D721Med (cell line): ENCODE measurements around the gene LDLRAD4.

Experiments
- DNase-seq: peaks from one replicate; pipeline ENCODE4 v3.0.0; 2011; ENCODE audit warnings: low spot score; ENCODE audit not compliant: insufficient read length
- FAIRE-seq: peaks from 2 replicates; lab custom pipeline; 2011; peaks lifted over from hg19 to GRCh38; lab: Jason Lieb, UNC
- TF ChIP-seq, protein P1 (sequence below): IDR thresholded peaks from 2 replicates; pipeline ENCODE4 v1.5.1; 2012; ENCODE audit warnings: mild to moderate bottlenecking, control low read depth; ENCODE audit not compliant: insufficient read depth; ENCODE audit errors: missing control alignments

Gene LDLRAD4

DNA sequence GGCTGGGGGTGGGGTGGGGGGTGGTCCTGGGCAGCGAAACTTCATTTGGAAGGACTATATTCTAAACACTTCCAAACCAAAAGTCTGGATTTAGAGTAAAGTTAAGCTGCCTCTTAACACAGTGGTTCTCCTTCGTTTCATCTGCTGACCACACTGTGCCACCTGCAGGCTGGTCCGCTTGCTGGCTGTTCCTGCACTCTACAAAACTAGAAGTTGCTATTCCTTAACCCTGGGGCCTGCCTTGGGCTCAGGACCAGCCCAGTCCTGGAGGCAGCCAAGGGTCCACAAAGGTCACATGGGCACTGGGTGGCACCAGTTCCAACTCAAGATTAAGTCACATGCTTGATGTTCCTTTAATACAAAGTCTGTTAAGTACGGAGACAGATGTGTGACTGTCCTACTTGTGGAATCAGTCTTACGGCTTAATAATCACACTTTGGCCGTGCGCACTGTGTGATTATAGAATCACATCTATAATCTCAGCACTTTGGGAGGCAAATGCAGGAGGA lies 312.4 kb downstream of the LDLRAD4 start:
- TF ChIP-seq, protein P1, sequence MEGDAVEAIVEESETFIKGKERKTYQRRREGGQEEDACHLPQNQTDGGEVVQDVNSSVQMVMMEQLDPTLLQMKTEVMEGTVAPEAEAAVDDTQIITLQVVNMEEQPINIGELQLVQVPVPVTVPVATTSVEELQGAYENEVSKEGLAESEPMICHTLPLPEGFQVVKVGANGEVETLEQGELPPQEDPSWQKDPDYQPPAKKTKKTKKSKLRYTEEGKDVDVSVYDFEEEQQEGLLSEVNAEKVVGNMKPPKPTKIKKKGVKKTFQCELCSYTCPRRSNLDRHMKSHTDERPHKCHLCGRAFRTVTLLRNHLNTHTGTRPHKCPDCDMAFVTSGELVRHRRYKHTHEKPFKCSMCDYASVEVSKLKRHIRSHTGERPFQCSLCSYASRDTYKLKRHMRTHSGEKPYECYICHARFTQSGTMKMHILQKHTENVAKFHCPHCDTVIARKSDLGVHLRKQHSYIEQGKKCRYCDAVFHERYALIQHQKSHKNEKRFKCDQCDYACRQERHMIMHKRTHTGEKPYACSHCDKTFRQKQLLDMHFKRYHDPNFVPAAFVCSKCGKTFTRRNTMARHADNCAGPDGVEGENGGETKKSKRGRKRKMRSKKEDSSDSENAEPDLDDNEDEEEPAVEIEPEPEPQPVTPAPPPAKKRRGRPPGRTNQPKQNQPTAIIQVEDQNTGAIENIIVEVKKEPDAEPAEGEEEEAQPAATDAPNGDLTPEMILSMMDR, result peak; percentile 63
- FAIRE-seq (no peak), DNase-seq (no peak)

DNA sequence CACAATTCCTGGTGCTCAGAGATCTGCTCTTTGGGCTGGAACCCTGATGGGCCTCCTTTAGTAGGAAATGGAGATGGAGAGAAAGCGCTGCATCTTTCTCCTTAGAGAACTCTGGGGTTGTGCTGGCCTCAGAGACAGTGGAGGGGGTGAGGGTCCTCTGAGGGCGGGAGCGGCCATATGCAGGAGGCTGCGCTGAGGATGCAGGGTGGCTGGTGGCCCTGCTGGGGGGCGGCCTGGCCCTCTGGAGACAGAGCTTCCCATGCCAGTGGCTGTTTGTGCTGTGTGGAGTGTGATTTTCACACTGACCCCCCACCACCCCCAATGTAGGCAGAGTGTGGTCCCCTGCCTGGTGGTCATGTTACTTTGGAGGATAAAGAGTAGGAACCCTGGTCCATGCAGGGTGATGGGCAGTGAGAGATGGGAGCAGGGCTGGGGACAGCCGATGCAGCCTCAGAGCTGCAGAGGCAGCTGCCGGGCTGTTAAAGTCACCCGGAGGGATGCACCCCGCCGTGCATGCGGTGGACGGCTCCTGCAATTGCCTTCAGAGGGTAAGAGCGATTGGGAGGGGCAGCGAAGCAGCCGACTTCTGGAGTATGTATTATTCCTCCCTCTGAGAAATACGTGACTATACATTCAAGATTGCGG lies 313.2 kb downstream of the LDLRAD4 start:
- DNase-seq, result no peak
- TF ChIP-seq, protein P1, result no peak
- no peak for FAIRE-seq

DNA sequence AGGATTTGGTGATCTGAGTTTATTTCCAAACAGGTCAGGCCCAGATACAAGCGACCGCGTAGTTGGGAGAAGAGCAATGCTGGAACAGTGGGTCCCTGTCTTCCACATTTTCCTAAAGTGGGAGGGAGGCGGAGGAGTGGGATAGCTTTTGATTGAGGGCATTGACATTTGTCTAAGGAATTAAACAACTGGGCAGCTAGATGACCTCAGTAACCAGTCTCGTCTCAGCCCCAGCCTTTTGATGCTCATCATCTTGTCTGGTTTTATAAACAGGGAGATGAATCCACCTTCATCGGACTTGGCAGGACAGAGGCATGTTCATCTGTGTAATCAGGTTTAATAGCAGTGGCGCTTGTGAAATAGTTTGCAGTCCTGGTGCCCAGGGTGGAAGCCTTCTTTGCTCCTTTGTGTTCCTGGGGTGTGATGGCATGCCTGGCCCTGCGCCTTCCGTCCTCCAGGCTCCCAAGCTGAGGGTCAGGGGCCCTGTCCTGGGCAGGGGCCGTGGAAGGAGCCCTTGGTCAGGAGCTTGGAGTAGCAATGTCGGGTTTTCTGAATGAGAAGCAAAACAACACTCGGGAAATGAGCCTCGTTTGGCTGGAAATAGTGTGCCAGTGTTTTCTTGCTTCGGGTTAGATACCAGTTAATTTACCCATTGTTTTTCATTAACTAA lies 314.0 kb downstream of the LDLRAD4 start:
- FAIRE-seq (no peak), DNase-seq (no peak)
- TF ChIP-seq, protein P1, result no peak

DNA sequence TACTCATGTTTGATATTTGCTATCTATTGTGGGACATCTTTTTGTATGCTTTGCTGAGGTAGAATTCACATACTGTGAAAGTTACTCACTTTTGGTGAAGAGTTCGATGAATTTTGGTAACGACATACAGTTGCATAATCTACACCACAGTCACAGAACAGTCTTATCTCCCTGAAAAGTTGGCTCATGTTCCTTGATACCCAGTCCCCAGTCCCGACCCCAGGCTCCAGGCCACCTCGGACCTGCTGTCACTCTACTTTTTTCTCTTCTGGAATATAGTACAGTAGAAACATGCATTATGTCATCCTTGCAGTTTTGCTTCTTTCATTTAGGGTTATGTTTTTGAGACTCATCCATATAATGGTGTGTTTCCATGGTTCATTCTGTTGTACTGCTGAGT lies 316.1 kb downstream of the LDLRAD4 start:
- DNase-seq, result no peak
- no peak for FAIRE-seq
- TF ChIP-seq, protein P1, result no peak

DNA sequence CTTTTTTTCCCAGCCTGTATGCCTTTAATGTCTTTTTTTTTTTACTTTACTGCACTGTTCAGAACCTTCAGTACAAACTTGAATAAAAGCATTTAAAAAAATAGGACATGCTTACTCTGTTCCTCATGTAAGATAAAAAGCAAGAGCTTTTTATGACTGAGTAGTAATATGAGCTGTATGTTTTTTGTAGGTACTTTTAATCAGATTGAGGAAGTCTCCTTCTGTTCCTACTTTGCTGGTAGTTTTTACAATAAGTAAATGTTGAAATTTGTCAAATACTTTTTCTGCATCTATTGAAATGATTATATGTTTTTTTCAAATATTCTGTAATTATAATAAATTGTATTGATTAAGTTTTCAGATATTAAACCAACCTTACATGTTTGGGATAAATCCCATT lies 318.0 kb downstream of the LDLRAD4 start:
- DNase-seq, result no peak
- TF ChIP-seq, protein P1, result no peak
- peak; percentile 75 for FAIRE-seq

DNA sequence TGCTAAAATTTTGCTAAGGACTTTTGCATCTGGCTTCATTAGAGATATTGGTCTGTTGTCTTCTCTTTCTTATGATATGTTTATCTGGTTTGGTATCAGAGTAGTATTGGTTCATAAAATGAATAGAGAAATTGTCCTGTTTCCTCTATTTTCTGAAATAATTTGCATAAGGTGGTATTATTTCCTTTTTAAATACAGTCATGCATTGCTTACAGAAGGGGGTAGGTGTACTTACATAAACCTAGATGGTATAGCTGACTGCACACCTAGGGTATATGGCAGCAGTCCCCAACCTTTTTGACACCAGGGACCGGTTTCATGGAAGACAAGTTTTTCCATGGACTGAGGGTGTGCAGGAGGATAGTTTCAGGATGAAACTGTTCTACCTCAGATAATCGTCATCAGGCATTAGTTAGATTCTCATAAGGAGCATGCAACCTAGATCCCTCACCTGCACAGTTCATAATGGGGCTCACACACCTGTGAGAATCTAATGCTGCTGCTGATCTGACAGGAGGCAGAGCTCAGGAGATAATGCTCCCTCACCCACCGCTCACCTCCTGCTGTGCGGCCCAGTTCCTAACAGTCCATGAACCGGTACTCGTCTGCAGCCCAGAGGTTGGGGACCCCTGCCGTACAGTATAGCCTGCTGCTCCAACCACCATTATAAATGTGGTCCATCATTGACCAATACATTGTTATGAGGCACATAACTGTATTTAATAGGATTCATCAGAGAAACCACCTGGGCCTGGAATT lies 318.6 kb downstream of the LDLRAD4 start:
- no peak for FAIRE-seq
- TF ChIP-seq, protein P1, result no peak
- DNase-seq, result no peak
